Adrenal gland (tissue), 12 donors: ENCODE data around the gene LIPK. TPM values are rescaled to one million over a fixed set of nuclear protein-coding genes. Genes with fewer than 3 reads are reported as not detected.

Source experiments
- DNase-seq, 7 donors: peaks; one replicate each; pipeline ENCODE4 v3.0.0-alpha.2; 2019 to 2020
- H3K27ac ChIP-seq, 5 donors: fragments of 200-600 bp; sonication (generic) in 4 of 5; 1 replicate in 3 of 5; 2 replicates in 2 of 5; pipeline versions ENCODE4 v1.5.1 to v1.8.0; 2016 to 2020; ENCODE audit warnings: mild to moderate bottlenecking in 1 of 5
- H3K27me3 ChIP-seq: fragments of 200-600 bp; 2 replicates; pipeline ENCODE4 v1.8.0; 2021
- H3K36me3 ChIP-seq, 2 donors: fragments of 200-600 bp; replicated peaks in 1 of 2; 1 replicate in 1 of 2; 2 replicates in 1 of 2; pipeline versions ENCODE4 v1.5.1 to v1.8.0; 2018 to 2022
- H3K4me1 ChIP-seq, 2 donors: fragments of 200-600 bp; replicated peaks in 1 of 2; 1 replicate in 1 of 2; 2 replicates in 1 of 2; pipeline versions ENCODE4 v1.5.1 to v1.8.0; 2018 to 2021
- H3K4me3 ChIP-seq, 4 donors: fragments of 200-600 bp; sonication (generic) in 3 of 4; one replicate each; pipeline ENCODE4 v1.5.1; 2016 to 2018
- H3K9me3 ChIP-seq, 3 donors: fragments of 200-600 bp; sonication (generic) in 1 of 3; replicated peaks in 1 of 3; 1 replicate in 2 of 3; 2 replicates in 1 of 3; pipeline versions ENCODE4 v1.5.1 to v1.8.0; 2016 to 2021
- CTCF ChIP-seq, 6 experiments: fragments of 450-650 bp in 4 of 6; fragments of 200-600 bp in 2 of 6; sonication (generic) in 1 of 6; IDR thresholded peaks; 1 replicate in 5 of 6; 2 replicates in 1 of 6; pipeline versions ENCODE4 v1.5.1 to v1.8.0; 2016 to 2021; ENCODE audit warnings: antibody characterized with exemption in 6 of 6, mild to moderate bottlenecking in 2 of 6, moderate library complexity in 1 of 6
- POLR2A ChIP-seq, 2 donors: fragments of 450-650 bp; IDR thresholded peaks; one replicate each; pipeline ENCODE4 v1.6.1; 2017; ENCODE audit warnings: antibody characterized with exemption in 2 of 2, mild to moderate bottlenecking in 2 of 2, moderate library complexity in 1 of 2
- WGBS, 4 donors: extraction: QIAGEN DNeasy Blood & Tissue Kit in 2 of 4; methylation state at CpG; one replicate each; pipeline versions ENCODE4 v1.1.5 to v1.1.7; 2013 to 2017; 5-methylcytosine and 5-hydroxymethylcytosine counted together
- intact Hi-C, 2 donors: fragments of 100-400 bp; cut with DNase I; formaldehyde crosslinking; loops; one replicate each; pipeline versions ENCODE4 v1.14.1 to v1.15.0; 2022 to 2023
- polyA plus RNA-seq, 3 donors: library from polyadenylated mRNA; stranded (reverse); fragments of 200-250 nt in 2 of 3; fragments of 350-450 nt in 1 of 3; fragmentation: Illumina TruSeq in 1 of 3; extraction: RNeasy Lipid Tissue Mini Kit (QIAGEN cat#74804) in 1 of 3; gene quantifications; one replicate each; pipeline ENCODE4 v1.2.3, GENCODE V29; 2013 to 2014
- total RNA-seq, 9 donors: library from RNA; depleted of rRNA in 4 of 9; stranded (reverse); fragments of >200 nt in 4 of 9; fragments of 120-200 nt in 1 of 9; fragmentation: NEBNext Ultra II Directional in 1 of 9; extraction: Animal tissue kit (Norgen Biotek cat#: 25700) in 1 of 9; gene quantifications; one replicate each; pipeline versions ENCODE4 v1.1.0 to v1.2.4, GENCODE V29; 2013 to 2023
- donor health status: healthy with polysubstance abuse.
- donor health status: Bipolar disorder and iron deficiency.
- donor health status: DM: yes; HTN: yes; CAD: no.
- donor health status: DM: no; HTN: no; CAD: no.
- donor health status: DM: no; HTN: no; CAD: no.
- donor health status: DM: yes; HTN: yes; CAD: no.

The LIPK gene
- total and polyA plus RNA-seq, 12 donors: not detected

GRCh38 chr10:88756660-88757059 is 50.6 kb downstream of the LIPK start:
- no peak overlapping the region for H3K4me3 ChIP-seq
- intact Hi-C loops: no loop called here
- no peaks in the 10 kb centered on the region for H3K9me3 ChIP-seq
- WGBS, 4 donors: 0% methylated on average over 1 of the region's 1 CpG
- DNase-seq: no peak
- TF ChIP-seq CTCF (IDR thresholded peaks at IDR 0.05) (no peak), POLR2A (IDR thresholded peaks at IDR 0.05) (no peak)
- no peaks in the 10 kb centered on the region for H3K36me3 ChIP-seq
- H3K4me1 ChIP-seq: no peaks in the 10 kb centered on the region
- H3K27me3 ChIP-seq: no peaks in the 10 kb centered on the region
- H3K27ac ChIP-seq: no peak overlapping the region

GRCh38 chr10:88759366-88760101 is 53.5 kb downstream of the LIPK start, which contains the start of gene LIPN:
Gene LIPN (plus strand): TSS chr10:88760020. CDS start chr10:88761406, 1,386 bp downstream.
- peak in 3 of 7 donors; percentile 32 to 53 (median 33) for DNase-seq
- no peaks in the 10 kb centered on the region for H3K27me3 ChIP-seq
- no peak within 1 kb of the TSS for H3K4me3 ChIP-seq
- H3K27ac ChIP-seq: no peak within 1 kb of the TSS
- H3K36me3 ChIP-seq: no peaks in the 10 kb centered on the region
- intact Hi-C loops: no loop called here
- H3K9me3 ChIP-seq: no peaks in the 10 kb centered on the region
- 80 to 90% (median 85%) methylated on average over 7 of the region's 7 CpGs for WGBS, 4 donors
- no peak for TF ChIP-seq POLR2A (IDR thresholded peaks at IDR 0.05)
- TF ChIP-seq CTCF (IDR thresholded peaks at IDR 0.05): no peak
- H3K4me1 ChIP-seq: peaks cover 0 to 10% of the 10 kb centered on the region in 2 donors

GRCh38 chr10:88762906-88763305 is 56.9 kb downstream of the LIPK start:
- H3K27me3 ChIP-seq: no peaks in the 10 kb centered on the region
- 24 to 38% (median 27%) methylated on average over 1 of the region's 1 CpG for WGBS, 4 donors
- H3K9me3 ChIP-seq: no peaks in the 10 kb centered on the region
- peaks cover 0 to 10% of the 10 kb centered on the region in 2 donors for H3K4me1 ChIP-seq
- intact Hi-C loops: no loop called here
- no peak overlapping the region for H3K4me3 ChIP-seq
- TF ChIP-seq CTCF (IDR thresholded peaks at IDR 0.05) (no peak), POLR2A (IDR thresholded peaks at IDR 0.05) (no peak)
- H3K27ac ChIP-seq: no peak overlapping the region
- no peaks in the 10 kb centered on the region for H3K36me3 ChIP-seq
- DNase-seq: no peak

GRCh38 chr10:88763441-88763840 is 57.4 kb downstream of the LIPK start:
- 24 to 41% (median 35%) methylated on average over 1 of the region's 1 CpG for WGBS, 4 donors
- intact Hi-C loops: no loop called here
- TF ChIP-seq CTCF (IDR thresholded peaks at IDR 0.05) (no peak), POLR2A (IDR thresholded peaks at IDR 0.05) (no peak)
- H3K4me3 ChIP-seq: no peak overlapping the region
- H3K27me3 ChIP-seq: no peaks in the 10 kb centered on the region
- H3K27ac ChIP-seq: no peak overlapping the region
- no peaks in the 10 kb centered on the region for H3K9me3 ChIP-seq
- DNase-seq: peak in 1 of 7 donors; percentile 3
- peaks cover 0 to 10% of the 10 kb centered on the region in 2 donors for H3K4me1 ChIP-seq
- no peaks in the 10 kb centered on the region for H3K36me3 ChIP-seq
